ENCODE results near the gene GPR146. TPM values are rescaled to one million over a fixed set of nuclear protein-coding genes. Genes with fewer than 3 reads are reported as not detected.

The GPR146 gene
- polyA plus RNA-seq, 1 donor: 4.0 TPM

GRCh38 chr7:1090236-1090635 is 45.9 kb downstream of the GPR146 start:
- peaks cover 6% of the 10 kb centered on the region for H3K9me3 ChIP-seq (ENCODE audit: control insufficient read depth, low read depth, low read length)
- no peak overlapping the region for H3K4me3 ChIP-seq (ENCODE audit: low read length)
- H3K4me1 ChIP-seq (ENCODE audit: control insufficient read depth, insufficient read depth, low read length): peaks cover 20% of the 10 kb centered on the region
- no CpG with 5 or more reads among the region's 21 CpGs for WGBS (ENCODE audit: insufficient coverage, low lambda C conversion rate)
- H3K27ac ChIP-seq (ENCODE audit: low read length): no peak overlapping the region
- peaks cover 7% of the 10 kb centered on the region for H3K36me3 ChIP-seq (ENCODE audit: control insufficient read depth, insufficient read depth, low read length)
- DNase-seq: no peak
- peaks cover 2% of the 10 kb centered on the region for H3K27me3 ChIP-seq (ENCODE audit: control insufficient read depth, insufficient read depth, low read length)

GRCh38 chr7:1090686-1091643 is 46.6 kb downstream of the GPR146 start:
- peaks cover 7% of the 10 kb centered on the region for H3K36me3 ChIP-seq (ENCODE audit: control insufficient read depth, insufficient read depth, low read length)
- peaks cover 20% of the 10 kb centered on the region for H3K4me1 ChIP-seq (ENCODE audit: control insufficient read depth, insufficient read depth, low read length)
- no peak overlapping the region for H3K27ac ChIP-seq (ENCODE audit: low read length)
- peaks cover 2% of the 10 kb centered on the region for H3K27me3 ChIP-seq (ENCODE audit: control insufficient read depth, insufficient read depth, low read length)
- H3K9me3 ChIP-seq (ENCODE audit: control insufficient read depth, low read depth, low read length): peaks cover 6% of the 10 kb centered on the region
- no peak for DNase-seq
- H3K4me3 ChIP-seq (ENCODE audit: low read length): no peak overlapping the region
- WGBS (ENCODE audit: insufficient coverage, low lambda C conversion rate): 90% methylated on average over 2 of the region's 28 CpGs

GRCh38 chr7:1091644-1092027 is 47.3 kb downstream of the GPR146 start:
- peaks cover 7% of the 10 kb centered on the region for H3K36me3 ChIP-seq (ENCODE audit: control insufficient read depth, insufficient read depth, low read length)
- peaks cover 6% of the 10 kb centered on the region for H3K9me3 ChIP-seq (ENCODE audit: control insufficient read depth, low read depth, low read length)
- WGBS (ENCODE audit: insufficient coverage, low lambda C conversion rate): 100% methylated on average over 1 of the region's 18 CpGs
- peaks cover 22% of the 10 kb centered on the region for H3K4me1 ChIP-seq (ENCODE audit: control insufficient read depth, insufficient read depth, low read length)
- H3K27me3 ChIP-seq (ENCODE audit: control insufficient read depth, insufficient read depth, low read length): peaks cover 2% of the 10 kb centered on the region
- H3K27ac ChIP-seq (ENCODE audit: low read length): no peak overlapping the region
- no peak for DNase-seq
- H3K4me3 ChIP-seq (ENCODE audit: low read length): no peak overlapping the region

GRCh38 chr7:1092161-1092632 is 47.9 kb downstream of the GPR146 start:
- Histone ChIP-seq H3K4me1 (ENCODE audit: control insufficient read depth, insufficient read depth, low read length) (peaks cover 18% of the 10 kb centered on the region), H3K4me3 (ENCODE audit: low read length) (no peak overlapping the region), H3K9me3 (ENCODE audit: control insufficient read depth, low read depth, low read length) (peaks cover 6% of the 10 kb centered on the region), H3K27ac (ENCODE audit: low read length) (no peak overlapping the region), H3K27me3 (ENCODE audit: control insufficient read depth, insufficient read depth, low read length) (no peaks in the 10 kb centered on the region), H3K36me3 (ENCODE audit: control insufficient read depth, insufficient read depth, low read length) (peaks cover 7% of the 10 kb centered on the region)
- no CpG with 5 or more reads among the region's 40 CpGs for WGBS (ENCODE audit: insufficient coverage, low lambda C conversion rate)
- DNase-seq: no peak

- no peak overlapping the region for H3K27ac ChIP-seq (ENCODE audit: low read length)
- peaks cover 11% of the 10 kb centered on the region for H3K4me1 ChIP-seq (ENCODE audit: control insufficient read depth, insufficient read depth, low read length)
- peaks cover 7% of the 10 kb centered on the region for H3K36me3 ChIP-seq (ENCODE audit: control insufficient read depth, insufficient read depth, low read length)
- no peaks in the 10 kb centered on the region for H3K27me3 ChIP-seq (ENCODE audit: control insufficient read depth, insufficient read depth, low read length)
- no peak overlapping the region for H3K4me3 ChIP-seq (ENCODE audit: low read length)
- peaks cover 6% of the 10 kb centered on the region for H3K9me3 ChIP-seq (ENCODE audit: control insufficient read depth, low read depth, low read length)
- no peak for DNase-seq
- WGBS (ENCODE audit: insufficient coverage, low lambda C conversion rate): no CpG with 5 or more reads among the region's 40 CpGs
These were observed 48.6 kb downstream of the GPR146 start for GRCh38 chr7:1092806-1093501.

- WGBS (ENCODE audit: insufficient coverage, low lambda C conversion rate): 93% methylated on average over 3 of the region's 14 CpGs
- no peak overlapping the region for H3K4me3 ChIP-seq (ENCODE audit: low read length)
- no peaks in the 10 kb centered on the region for H3K27me3 ChIP-seq (ENCODE audit: control insufficient read depth, insufficient read depth, low read length)
- DNase-seq: no peak
- peaks cover 7% of the 10 kb centered on the region for H3K36me3 ChIP-seq (ENCODE audit: control insufficient read depth, insufficient read depth, low read length)
- H3K9me3 ChIP-seq (ENCODE audit: control insufficient read depth, low read depth, low read length): peaks cover 6% of the 10 kb centered on the region
- H3K4me1 ChIP-seq (ENCODE audit: control insufficient read depth, insufficient read depth, low read length): peaks cover 8% of the 10 kb centered on the region
- no peak overlapping the region for H3K27ac ChIP-seq (ENCODE audit: low read length)
These were observed 49.1 kb downstream of the GPR146 start for GRCh38 chr7:1093502-1093843.

GRCh38 chr7:1093916-1094508 is 49.7 kb downstream of the GPR146 start:
- WGBS (ENCODE audit: insufficient coverage, low lambda C conversion rate): no CpG with 5 or more reads among the region's 20 CpGs
- no peak for DNase-seq
- Histone ChIP-seq H3K9me3 (ENCODE audit: control insufficient read depth, low read depth, low read length) (peaks cover 6% of the 10 kb centered on the region), H3K27me3 (ENCODE audit: control insufficient read depth, insufficient read depth, low read length) (no peaks in the 10 kb centered on the region), H3K36me3 (ENCODE audit: control insufficient read depth, insufficient read depth, low read length) (peaks cover 7% of the 10 kb centered on the region), H3K4me3 (ENCODE audit: low read length) (no peak overlapping the region), H3K4me1 (ENCODE audit: control insufficient read depth, insufficient read depth, low read length) (peaks cover 8% of the 10 kb centered on the region), H3K27ac (ENCODE audit: low read length) (no peak overlapping the region)

- peaks cover 7% of the 10 kb centered on the region for H3K36me3 ChIP-seq (ENCODE audit: control insufficient read depth, insufficient read depth, low read length)
- no CpG with 5 or more reads among the region's 14 CpGs for WGBS (ENCODE audit: insufficient coverage, low lambda C conversion rate)
- no peak overlapping the region for H3K27ac ChIP-seq (ENCODE audit: low read length)
- H3K27me3 ChIP-seq (ENCODE audit: control insufficient read depth, insufficient read depth, low read length): no peaks in the 10 kb centered on the region
- peaks cover 6% of the 10 kb centered on the region for H3K9me3 ChIP-seq (ENCODE audit: control insufficient read depth, low read depth, low read length)
- DNase-seq: no peak
- peaks cover 8% of the 10 kb centered on the region for H3K4me1 ChIP-seq (ENCODE audit: control insufficient read depth, insufficient read depth, low read length)
- no peak overlapping the region for H3K4me3 ChIP-seq (ENCODE audit: low read length)
These were observed 50.5 kb downstream of the GPR146 start for GRCh38 chr7:1094870-1095269.

GRCh38 chr7:1095621-1096155 is 51.3 kb downstream of the GPR146 start:
- H3K9me3 ChIP-seq (ENCODE audit: control insufficient read depth, low read depth, low read length): peaks cover 6% of the 10 kb centered on the region
- H3K27me3 ChIP-seq (ENCODE audit: control insufficient read depth, insufficient read depth, low read length): no peaks in the 10 kb centered on the region
- H3K36me3 ChIP-seq (ENCODE audit: control insufficient read depth, insufficient read depth, low read length): peaks cover 7% of the 10 kb centered on the region
- H3K4me3 ChIP-seq (ENCODE audit: low read length): no peak overlapping the region
- no peak overlapping the region for H3K27ac ChIP-seq (ENCODE audit: low read length)
- no CpG with 5 or more reads among the region's 23 CpGs for WGBS (ENCODE audit: insufficient coverage, low lambda C conversion rate)
- no peak for DNase-seq
- peaks cover 11% of the 10 kb centered on the region for H3K4me1 ChIP-seq (ENCODE audit: control insufficient read depth, insufficient read depth, low read length)

Data from large intestine (tissue), 3 donors.